HG03469 (cell line): ENCODE results near the gene FAF1.
"Not testable (repeated sequence)": the region's sequence is repeated elsewhere in the genome, so short reads cannot be mapped to it uniquely, and the experiment has no call there.

Experiments
- ATAC-seq: cut with Tn5 transposase; IDR thresholded peaks from one replicate; pipeline ENCODE4 v1.9.1; 2021; ENCODE audit warnings: mild to moderate bottlenecking, moderate library complexity, moderate number of reproducible peaks; ENCODE audit not compliant: unreplicated experiment

The FAF1 gene

DNA sequence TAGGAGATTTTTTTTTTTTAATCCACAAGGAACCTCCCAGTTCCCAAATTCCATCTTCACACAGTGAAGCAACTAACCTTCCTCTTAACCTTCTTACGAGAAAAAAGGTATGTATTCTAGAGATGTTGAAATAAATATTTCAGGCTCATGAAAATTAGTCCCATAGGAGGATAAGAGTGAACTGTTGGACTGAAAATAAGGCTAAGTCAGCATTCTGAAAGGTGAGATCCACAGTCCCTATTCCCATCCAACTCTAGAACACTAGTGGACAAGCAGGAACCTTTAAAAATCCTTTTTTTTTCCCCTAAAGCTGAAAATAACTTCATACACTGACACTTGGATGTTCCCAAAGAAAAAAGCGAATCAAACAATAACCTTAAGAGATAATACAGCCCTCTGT, 44.4 kb downstream of the FAF1 start:
- no peak for ATAC-seq

DNA sequence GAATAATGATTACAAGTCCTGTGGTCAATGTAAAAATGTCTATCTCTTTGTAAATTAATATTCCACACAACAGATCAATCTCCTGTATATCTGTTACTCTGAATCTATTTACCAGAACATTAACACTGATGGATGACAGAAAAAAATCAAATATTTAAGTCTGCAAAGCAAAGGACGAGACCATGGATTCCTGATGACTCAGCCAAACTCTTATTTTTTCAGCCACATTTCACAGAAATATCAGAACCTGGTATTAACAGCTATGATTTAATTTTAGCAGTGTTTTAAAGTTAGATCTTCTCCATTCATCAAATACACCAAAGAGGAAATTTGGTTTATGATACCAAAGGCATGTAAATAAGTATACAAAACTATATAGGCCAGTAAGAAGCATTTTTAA, 46.1 kb downstream of the FAF1 start:
- ATAC-seq: no peak

GRCh38 chr1:50910356-50910755, 49.7 kb downstream of the FAF1 start:
- ATAC-seq: not testable (repeated sequence)

DNA sequence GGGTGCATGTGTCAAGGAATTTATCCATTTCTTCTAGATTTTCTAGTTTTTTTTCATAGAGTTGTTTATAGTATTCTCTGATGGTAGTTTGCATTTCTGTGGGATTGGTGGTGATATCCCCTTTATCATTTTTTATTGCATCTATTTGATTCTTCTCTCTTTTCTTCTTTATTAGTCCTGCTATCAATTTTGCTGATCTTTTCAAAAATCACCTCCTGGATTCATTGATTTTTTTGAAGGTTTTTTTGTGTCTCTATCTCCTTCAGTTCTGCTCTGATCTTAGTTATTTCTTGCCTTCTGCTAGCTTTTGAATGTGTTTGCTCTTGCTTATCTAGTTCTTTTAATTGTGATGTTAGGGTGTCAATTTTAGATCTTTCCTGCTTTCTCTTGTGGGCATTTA, 52.5 kb downstream of the FAF1 start:
- not testable (repeated sequence) for ATAC-seq

- ATAC-seq: not testable (repeated sequence)
Measured at GRCh38 chr1:50906050-50906449, 54.0 kb downstream of the FAF1 start.

GRCh38 chr1:50902419-50902818, 57.6 kb downstream of the FAF1 start:
- no peak for ATAC-seq

GRCh38 chr1:50901872-50902271, 58.2 kb downstream of the FAF1 start:
- no peak for ATAC-seq

DNA sequence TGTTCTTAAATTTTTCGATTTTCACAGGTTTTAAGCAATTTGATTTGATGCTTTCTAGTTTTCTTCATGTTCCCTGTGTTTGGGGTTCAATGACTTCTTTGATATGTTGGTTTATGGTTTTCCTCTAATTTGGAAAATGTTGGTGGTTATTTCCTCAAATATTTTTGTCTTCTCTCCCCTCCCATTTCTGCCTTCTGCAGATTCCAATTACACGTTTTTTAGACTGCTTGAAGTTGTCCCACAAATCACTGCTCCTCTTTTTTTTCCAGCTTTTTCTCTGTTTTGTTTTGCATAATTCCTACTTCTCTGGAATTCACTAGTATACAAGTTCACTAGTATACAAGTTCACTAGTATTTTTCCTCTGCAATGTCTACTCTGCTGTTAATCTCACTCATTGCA, 61.3 kb downstream of the FAF1 start:
- ATAC-seq: no peak

- ATAC-seq: no peak
Measured at GRCh38 chr1:50894340-50894739, 65.7 kb downstream of the FAF1 start.

GRCh38 chr1:50893466-50893865, 66.6 kb downstream of the FAF1 start:
- no peak for ATAC-seq

DNA sequence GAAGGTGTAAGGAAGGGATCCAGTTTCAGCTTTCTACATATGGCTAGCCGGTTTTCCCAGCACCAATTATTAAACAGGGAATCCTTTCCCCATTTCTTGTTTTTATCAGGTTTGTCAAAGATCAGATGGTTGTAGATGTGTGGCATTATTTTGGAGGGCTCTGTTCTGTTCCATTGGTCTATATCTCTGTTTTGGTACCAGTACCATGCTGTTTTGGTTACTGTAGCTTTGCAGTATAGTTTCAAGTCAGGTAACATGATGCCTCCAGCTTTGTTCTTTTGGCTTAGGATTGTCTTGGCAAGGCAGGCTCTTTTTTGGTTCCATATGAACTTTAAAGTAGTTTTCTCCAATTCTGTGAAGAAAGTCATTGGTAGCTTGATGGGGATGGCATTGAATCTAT, 72.5 kb downstream of the FAF1 start:
- not testable (repeated sequence) for ATAC-seq

GRCh38 chr1:50880373-50880772, 79.7 kb downstream of the FAF1 start:
- no peak for ATAC-seq

DNA sequence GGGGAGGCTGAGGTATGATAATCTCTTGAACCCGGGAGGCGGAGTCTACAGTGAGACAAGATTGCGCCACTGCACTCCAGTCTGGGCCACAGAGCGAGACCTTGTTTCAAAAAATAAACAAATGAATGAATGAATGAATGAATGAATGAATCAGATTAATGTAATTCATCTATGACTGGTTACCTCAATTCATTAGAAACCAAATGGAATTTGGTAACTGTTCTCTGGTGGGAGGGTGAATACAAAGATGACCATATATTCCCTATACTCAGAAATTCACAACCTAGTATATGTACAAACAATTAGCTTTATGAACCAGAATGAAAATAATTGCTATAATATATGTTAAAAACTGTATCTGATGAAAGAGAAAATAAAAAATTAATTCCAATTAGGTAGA, 80.9 kb downstream of the FAF1 start:
- no peak for ATAC-seq

GRCh38 chr1:50878434-50878833, 81.6 kb downstream of the FAF1 start:
- no peak for ATAC-seq

- no peak for ATAC-seq
Measured at GRCh38 chr1:50877641-50878040, 82.4 kb downstream of the FAF1 start.

DNA sequence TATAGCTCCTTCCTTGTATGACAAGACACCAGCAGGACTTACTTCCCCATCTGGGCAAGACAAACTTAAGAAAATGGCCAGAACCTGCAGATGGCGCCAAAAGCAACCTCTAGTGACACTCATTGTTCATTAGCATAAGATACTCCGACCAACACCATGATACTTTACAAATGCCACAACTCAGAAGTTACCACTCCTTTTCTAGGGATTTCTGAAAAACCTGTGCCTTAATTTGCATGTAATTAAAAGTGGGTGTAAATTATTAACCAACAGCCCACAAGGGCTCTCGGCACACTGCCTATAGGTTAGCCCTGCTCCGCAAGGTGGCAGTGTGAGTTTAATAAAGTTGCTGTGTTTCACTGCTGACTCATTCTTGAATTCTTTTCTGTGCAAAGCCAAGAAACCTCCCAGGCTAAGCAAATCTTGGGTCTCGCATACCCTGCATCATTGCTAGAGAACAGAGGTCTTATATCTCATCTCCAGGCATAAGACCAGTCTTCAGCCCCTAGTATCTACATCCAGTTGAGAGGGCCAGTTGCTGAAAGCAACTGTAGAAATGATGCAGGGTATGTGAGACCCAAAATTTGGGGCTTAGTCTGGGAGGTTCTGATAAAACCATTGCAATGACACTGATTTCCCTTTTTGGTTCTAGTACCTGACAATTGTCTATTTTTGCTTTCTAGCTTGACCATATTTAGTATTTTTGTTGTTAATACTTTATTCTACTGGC, 86.4 kb downstream of the FAF1 start:
- peak; percentile 93 for ATAC-seq

DNA sequence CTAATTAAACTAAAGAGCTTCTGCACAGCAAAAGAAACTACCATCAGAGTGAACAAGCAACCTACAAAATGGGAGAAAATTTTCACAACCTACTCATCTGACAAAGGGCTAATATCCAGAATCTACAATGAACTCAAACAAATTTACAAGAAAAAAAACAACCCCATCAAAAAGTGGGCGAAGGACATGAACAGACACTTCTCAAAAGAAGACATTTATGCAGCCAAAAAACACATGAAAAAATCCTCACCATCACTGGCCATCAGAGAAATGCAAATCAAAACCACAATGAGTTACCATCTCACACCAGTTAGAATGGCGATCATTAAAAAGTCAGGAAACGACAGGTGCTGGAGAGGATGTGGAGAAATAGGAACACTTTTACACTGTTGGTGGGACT, 95.2 kb downstream of the FAF1 start:
- not testable (repeated sequence) for ATAC-seq

- ATAC-seq: no peak
Measured at GRCh38 chr1:50861772-50862171, 98.3 kb downstream of the FAF1 start.

DNA sequence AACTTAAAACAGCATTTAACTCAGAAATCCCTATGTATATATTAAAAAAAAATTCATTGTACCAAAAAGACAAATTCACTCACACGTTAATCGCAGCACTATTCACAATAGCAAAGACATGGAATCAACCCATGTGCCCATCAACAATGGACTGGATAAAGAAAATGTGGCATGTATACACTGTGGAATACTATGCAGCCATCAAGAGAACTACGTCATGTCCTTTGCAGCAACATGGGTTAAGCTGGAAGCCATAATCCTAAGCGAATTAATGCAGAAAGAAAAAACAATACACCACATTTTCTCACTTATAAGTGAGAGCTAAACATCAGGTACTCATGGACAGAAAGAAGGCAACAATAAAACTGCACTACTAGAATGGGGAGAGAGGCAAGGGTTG, 99.4 kb downstream of the FAF1 start:
- ATAC-seq: no peak

- no peak for ATAC-seq
Measured at GRCh38 chr1:50860256-50860655, 99.8 kb downstream of the FAF1 start.

DNA sequence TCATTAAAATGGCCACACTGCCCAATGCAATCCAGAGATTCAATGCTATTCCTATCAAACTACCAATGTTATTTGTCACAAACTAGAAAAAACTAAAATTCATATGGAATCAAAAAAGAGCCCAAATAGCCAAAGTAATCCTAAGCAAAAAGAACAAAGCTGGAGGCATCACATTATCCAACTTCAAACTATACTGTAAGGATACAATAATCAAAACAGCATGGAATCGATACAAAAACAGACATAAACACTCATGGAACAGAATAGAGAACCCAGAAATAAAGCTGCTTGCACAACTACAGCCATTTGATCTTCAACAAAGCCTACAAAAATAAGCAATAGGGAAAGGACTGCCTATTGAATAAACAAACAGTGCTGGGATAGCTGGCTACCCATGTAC, 100.4 kb downstream of the FAF1 start:
- no peak for ATAC-seq

DNA sequence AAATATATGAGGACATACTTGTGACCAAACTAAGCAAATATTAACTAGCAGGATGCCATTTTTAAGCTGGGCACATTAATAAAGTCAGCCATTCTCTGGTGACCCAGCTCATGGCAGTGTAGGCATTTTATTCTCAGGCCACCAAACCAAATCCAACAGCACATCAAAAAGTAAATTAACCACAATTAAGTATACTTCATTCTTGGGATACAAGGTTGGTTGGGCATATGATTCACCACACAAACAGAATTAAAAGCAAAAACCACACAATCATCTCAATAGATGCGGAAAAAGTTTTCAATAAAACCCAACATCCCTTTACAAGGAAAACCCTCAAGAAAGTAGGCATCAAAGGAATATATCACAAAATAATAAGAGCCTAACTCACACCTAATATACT, 101.3 kb downstream of the FAF1 start:
- ATAC-seq: no peak

DNA sequence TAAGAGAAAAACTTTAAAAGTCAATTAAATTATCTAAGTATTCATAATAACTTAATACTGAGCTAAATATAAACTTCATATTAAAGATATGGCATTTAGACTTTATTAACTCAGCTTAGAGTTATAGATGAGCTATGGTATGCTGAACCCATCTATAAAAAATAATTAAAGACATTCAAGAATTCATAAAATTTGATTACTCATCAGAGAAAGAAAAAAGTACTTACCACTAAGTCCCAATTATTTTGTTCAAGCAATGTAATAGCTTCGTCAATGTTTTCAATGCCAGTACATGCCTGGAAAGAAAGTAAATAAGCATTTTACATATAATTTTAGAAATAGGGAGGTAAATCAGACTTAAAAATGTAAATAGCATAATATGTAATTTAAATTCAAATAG, 102.4 kb downstream of the FAF1 start:
- no peak for ATAC-seq
